Endothelial cell of umbilical vein (primary cell): Measurements from ENCODE around the gene GALNT11. TPM values are rescaled to one million over a fixed set of nuclear protein-coding genes. Genes with fewer than 3 reads are reported as not detected.

Source experiments
- BruUV-seq: library from RNA; stranded (reverse); fragments of 400-500 nt; replicated peaks from 2 replicates; lab custom pipeline; 2021; lab: Mats Ljungman, UMichigan
- CTCF ChIA-PET: fragments of 300-600, 350-600 bp; sonication (Branson Sonifier 250); formaldehyde crosslinking; loops from one replicate; lab custom pipeline; 2021; ENCODE audit warnings: antibody characterized with exemption, inconsistent platforms; lab: Charles Lee
- POLR2A ChIA-PET: fragments of 300-600, 350-600 bp; sonication (Branson Sonifier 250); formaldehyde crosslinking; loops from one replicate; lab custom pipeline; 2021; ENCODE audit warnings: antibody characterized with exemption, inconsistent platforms; lab: Charles Lee
- DNase-seq: peaks from one replicate; pipeline ENCODE4 v3.0.0-alpha.2; 2011; ENCODE audit warnings: low read depth, low spot score
- FAIRE-seq: peaks from 2 replicates; lab custom pipeline; 2011; peaks lifted over from hg19 to GRCh38; lab: Jason Lieb, UNC
- H2AFZ ChIP-seq: 2 replicates; pipeline ENCODE4 v1.6.0; 2012; ENCODE audit warnings: low read depth, low read length, control low read depth, inconsistent platforms
- H3K27ac ChIP-seq: 2 replicates; pipeline ENCODE4 v1.5.1; 2011; ENCODE audit warnings: low read depth, mild to moderate bottlenecking, control low read depth, low read length, moderate library complexity; ENCODE audit not compliant: insufficient read depth
- H3K27me3 ChIP-seq, 2 experiments: 2 replicates each; pipeline versions ENCODE4 v1.6.0 to v1.6.1; 2011; ENCODE audit warnings: low read length in 2 of 2, mixed read lengths in 1 of 2; ENCODE audit not compliant: control insufficient read depth in 2 of 2, insufficient read depth in 2 of 2
- H3K36me3 ChIP-seq, 2 experiments: 2 replicates in 1 of 2; 3 replicates in 1 of 2; pipeline ENCODE4 v1.5.1; 2011; ENCODE audit warnings: low read length in 2 of 2, mild to moderate bottlenecking in 1 of 2, moderate library complexity in 1 of 2; ENCODE audit not compliant: control insufficient read depth in 2 of 2, insufficient read depth in 2 of 2; ENCODE audit errors: extremely low read depth in 1 of 2
- H3K4me1 ChIP-seq: 3 replicates; pipeline ENCODE4 v1.5.1; 2011; ENCODE audit warnings: mild to moderate bottlenecking, low read length; ENCODE audit not compliant: control insufficient read depth, insufficient read depth; ENCODE audit errors: extremely low read depth
- H3K4me2 ChIP-seq: 2 replicates; pipeline ENCODE4 v1.6.1; 2011; ENCODE audit warnings: low read length, control low read depth, mixed read lengths; ENCODE audit not compliant: insufficient read depth
- H3K4me3 ChIP-seq, 3 experiments: fragments of 200-600 bp in 1 of 3; sonication (generic), shearing (Covaris generic) in 1 of 3; replicated peaks in 1 of 3; 2 replicates each; pipeline ENCODE4 v1.5.1; 2011 to 2016; ENCODE audit warnings: control low read depth in 3 of 3, low read length in 3 of 3, mild to moderate bottlenecking in 2 of 3, inconsistent platforms in 1 of 3, low read depth in 1 of 3, moderate library complexity in 1 of 3; ENCODE audit not compliant: insufficient read depth in 1 of 3
- H3K79me2 ChIP-seq: 2 replicates; pipeline ENCODE4 v1.6.0; 2012; ENCODE audit warnings: low read length, inconsistent platforms; ENCODE audit not compliant: control insufficient read depth, insufficient read depth
- H3K9ac ChIP-seq: replicated peaks from 2 replicates; pipeline ENCODE3; 2011; ENCODE audit warnings: low read length, control low read depth; ENCODE audit not compliant: insufficient read depth; ENCODE audit errors: extremely low read depth
- H3K9me1 ChIP-seq: replicated peaks from 3 replicates; pipeline ENCODE4 v1.6.0; 2011; ENCODE audit warnings: mild to moderate bottlenecking, low read length; ENCODE audit not compliant: control insufficient read depth, insufficient read depth; ENCODE audit errors: extremely low read depth
- H3K9me3 ChIP-seq: replicated peaks from 2 replicates; pipeline ENCODE4 v1.5.1; 2012; ENCODE audit warnings: low read length, inconsistent platforms; ENCODE audit not compliant: control insufficient read depth, insufficient read depth
- H4K20me1 ChIP-seq: replicated peaks from 2 replicates; pipeline ENCODE3; 2011; ENCODE audit warnings: mild to moderate bottlenecking, low read length; ENCODE audit not compliant: control insufficient read depth, insufficient read depth; ENCODE audit errors: extremely low read depth
- CTCF ChIP-seq, 2 donors: IDR thresholded peaks; 1 replicate in 1 of 2; 2 replicates in 1 of 2; pipeline ENCODE4 v1.5.1; 2011; ENCODE audit warnings: low read length in 2 of 2, mild to moderate bottlenecking in 2 of 2, moderate library complexity in 2 of 2, control low read depth in 1 of 2, inconsistent platforms in 1 of 2, low read depth in 1 of 2; ENCODE audit not compliant: insufficient read depth in 1 of 2; ENCODE audit errors: extremely low read depth in 1 of 2
- GATA2 ChIP-seq: IDR thresholded peaks from 2 replicates; pipeline ENCODE4 v1.7.0; 2011; ENCODE audit warnings: low read depth, mild to moderate bottlenecking, moderate library complexity, mixed read lengths, low read length; ENCODE audit not compliant: insufficient read length, insufficient read depth
- JUN ChIP-seq: IDR thresholded peaks from 2 replicates; pipeline ENCODE4 v1.6.1; 2011; ENCODE audit warnings: borderline replicate concordance, low read depth; ENCODE audit not compliant: insufficient read length, insufficient read depth
- MYC ChIP-seq: IDR thresholded peaks from one replicate; pipeline ENCODE4 v1.6.1; 2011; ENCODE audit warnings: mild to moderate bottlenecking, low read depth, low read length
- POLR2A ChIP-seq: IDR thresholded peaks from 2 replicates; pipeline ENCODE4 v1.6.1; 2012; ENCODE audit warnings: low read depth, mild to moderate bottlenecking, control low read depth, low read length
- POLR2AphosphoS5 ChIP-seq: IDR thresholded peaks from 2 replicates; pipeline ENCODE4 v1.6.1; 2012; ENCODE audit warnings: low read depth, mild to moderate bottlenecking, control low read depth, low read length, moderate library complexity; ENCODE audit not compliant: insufficient read depth
- dilution Hi-C: fragments of 300-500 bp; cut with MboI; formaldehyde crosslinking; loops from one replicate; pipeline ENCODE4 v1.15.0; 2019; ENCODE audit warnings: low sequenced_read_pairs; ENCODE audit not compliant: extremely low pct_ligation_motif_present
- intact Hi-C: fragments of 100-400 bp; cut with micrococcal nuclease; formaldehyde crosslinking; loops from one replicate; pipeline ENCODE4 v1.10.0; 2022
- polyA plus RNA-seq, 4 experiments: library from polyadenylated mRNA; depleted of rRNA in 3 of 4; stranded (reverse) in 3 of 4; unstranded in 1 of 4; fragments of >200 nt; gene quantifications; 2 replicates each; pipeline versions ENCODE4 v1.2.1 to v1.2.3, GENCODE V29; 2011 to 2012; ENCODE audit warnings: missing spikeins in 1 of 4
- total RNA-seq: library from RNA; stranded (reverse); gene quantifications from 2 replicates; pipeline ENCODE4 v1.2.3, GENCODE V29; 2021

GALNT11 gene
- total and polyA plus RNA-seq, 2 donors (not counting 3 experiments of a cell fraction or from before 2014, with no cell fraction given) = 27.7 to 36.5 TPM

- no peaks in the 10 kb centered on the region for H3K9me1 ChIP-seq
- no peak overlapping the region for H3K4me3 ChIP-seq
- TF ChIP-seq MYC = no peak
- TF ChIP-seq POLR2AphosphoS5 = no peak
- TF ChIP-seq GATA2 = no peak
- TF ChIP-seq POLR2A = no peak
- no peak for TF ChIP-seq JUN
- TF ChIP-seq CTCF (IDR thresholded peaks at IDR 0.05; ENCODE audit: extremely low read depth in 1 of 2, insufficient read depth in 1 of 2, low read depth in 1 of 2, low read length in 2 of 2) = peak; percentile 31 to 40
- dilution Hi-C loops (no loop called here), intact Hi-C loops (no loop called here)
- no peak overlapping the region for H3K27ac ChIP-seq
- DNase-seq (peak; percentile 21), FAIRE-seq (no peak)
- H3K36me3 ChIP-seq = no peaks in the 10 kb centered on the region
- H2AFZ ChIP-seq = no peak overlapping the region
- H4K20me1 ChIP-seq = no peaks in the 10 kb centered on the region
- H3K9me3 ChIP-seq = no peaks in the 10 kb centered on the region
- peaks cover 2% of the 10 kb centered on the region for H3K79me2 ChIP-seq
- POLR2A ChIA-PET = no interaction called here
- H3K4me1 ChIP-seq = no peaks in the 10 kb centered on the region
- no peaks in the 10 kb centered on the region for H3K27me3 ChIP-seq
- no peak overlapping the region for H3K4me2 ChIP-seq
- no peak overlapping the region for H3K9ac ChIP-seq
- no TSS peak for BruUV-seq
- CTCF ChIA-PET = interaction anchor here (0.9 to 1.4 kb wide), 4 partner anchors 11 to 69 kb away, joined by 3 to 5 read pairs (median 4); no protein-coding TSS in a partner anchor
Observed at GRCh38 chr7:152076324-152076821, 50.9 kb downstream of the GALNT11 start.
